HepG2 (cell line): ENCODE measurements around the gene NECAB2. TPM values are rescaled to one million over a fixed set of nuclear protein-coding genes. Genes with fewer than 3 reads are reported as not detected.

Source experiments
- CC2D1A ChIP-seq: sonication (generic); formaldehyde crosslinking; IDR thresholded peaks from 2 replicates; pipeline ENCODE4 v1.8.1; 2023; ENCODE audit warnings: mild to moderate bottlenecking, missing genetic modification reagents
- GATA4 ChIP-seq: sonication (generic); IDR thresholded peaks from 2 replicates; pipeline ENCODE4 v1.6.1; 2016; ENCODE audit warnings: antibody characterized with exemption, low read depth, borderline replicate concordance
- HOXD1 ChIP-seq: sonication (generic); formaldehyde crosslinking; IDR thresholded peaks from 2 replicates; pipeline ENCODE4 v1.5.0; 2020; ENCODE audit warnings: missing genetic modification reagents
- JDP2 ChIP-seq: sonication (generic); formaldehyde crosslinking; IDR thresholded peaks from 2 replicates; pipeline ENCODE4 v1.8.1; 2022; ENCODE audit warnings: missing genetic modification reagents, borderline replicate concordance
- NCOR1 ChIP-seq: fragments of 200-600 bp; sonication (generic); IDR thresholded peaks from 2 replicates; pipeline ENCODE4 v1.7.0; 2017; ENCODE audit warnings: antibody characterized with exemption, low read length, borderline replicate concordance
- SP2 ChIP-seq: sonication (generic); formaldehyde crosslinking; IDR thresholded peaks from 2 replicates; pipeline ENCODE4 v1.5.1; 2020; ENCODE audit warnings: mild to moderate bottlenecking, missing genetic modification reagents
- STAG1 ChIP-seq: sonication (generic); formaldehyde crosslinking; IDR thresholded peaks from 2 replicates; pipeline ENCODE4 v1.4.0; 2020; ENCODE audit warnings: missing genetic modification reagents
- ZNF143 ChIP-seq: sonication (generic); formaldehyde crosslinking; IDR thresholded peaks from 2 replicates; pipeline ENCODE4 v1.4.0; 2020; ENCODE audit warnings: missing genetic modification reagents
- ZNF160 ChIP-seq: sonication (generic); formaldehyde crosslinking; IDR thresholded peaks from 2 replicates; pipeline ENCODE4 v1.8.0; 2022; ENCODE audit warnings: mild to moderate bottlenecking, inconsistent platforms, missing genetic modification reagents
- ZNF446 ChIP-seq: sonication (generic); formaldehyde crosslinking; IDR thresholded peaks from 2 replicates; pipeline ENCODE4 v1.5.0; 2020; ENCODE audit warnings: mild to moderate bottlenecking, missing genetic modification reagents
- ZNF543 ChIP-seq: sonication (generic); formaldehyde crosslinking; IDR thresholded peaks from 2 replicates; pipeline ENCODE4 v1.4.0; 2020; ENCODE audit warnings: mild to moderate bottlenecking, missing genetic modification reagents
- ZNF563 ChIP-seq: sonication (generic); formaldehyde crosslinking; IDR thresholded peaks from 2 replicates; pipeline ENCODE4 v1.8.0; 2022; ENCODE audit warnings: mild to moderate bottlenecking, moderate library complexity, missing genetic modification reagents
- ZNF567 ChIP-seq: sonication (generic); formaldehyde crosslinking; IDR thresholded peaks from 2 replicates; pipeline ENCODE4 v1.8.1; 2023; ENCODE audit warnings: mild to moderate bottlenecking, missing genetic modification reagents, borderline replicate concordance
- ZNF598 ChIP-seq: sonication (generic); formaldehyde crosslinking; IDR thresholded peaks from 2 replicates; pipeline ENCODE4 v1.5.1; 2020; ENCODE audit warnings: mild to moderate bottlenecking, missing genetic modification reagents, borderline replicate concordance
- polyA plus RNA-seq, 8 experiments: library from polyadenylated mRNA; depleted of rRNA in 3 of 8; stranded (reverse) in 7 of 8; unstranded in 1 of 8; fragments of >200 nt; fragmentation: Illumina TruSeq in 4 of 8; extraction: Trizol in 4 of 8; gene quantifications; 2 replicates each; pipeline versions ENCODE4 v1.2.1 to v1.2.3, GENCODE V29; 2011 to 2016; ENCODE audit warnings: low read depth in 4 of 8, missing spikeins in 1 of 8, mixed read lengths in 1 of 8; ENCODE audit not compliant: insufficient read depth in 1 of 8
- total RNA-seq, 5 experiments: library from RNA; depleted of rRNA; stranded (reverse); fragments of >200 nt; fragmentation: Illumina TruSeq; extraction: Trizol; gene quantifications; 2 replicates each; pipeline ENCODE4 v1.2.3, GENCODE V29; 2016; ENCODE audit warnings: low read depth in 1 of 5
- TF ChIP-seq, protein P1 (sequence below): IDR thresholded peaks from 2 replicates; pipeline ENCODE4 v1.6.1; 2016
- TF ChIP-seq, protein P2 (sequence below): sonication (generic); formaldehyde crosslinking; IDR thresholded peaks from 2 replicates; pipeline ENCODE4 v1.5.0; 2020; ENCODE audit warnings: missing genetic modification reagents
- TF ChIP-seq, protein P3 (sequence below): sonication (generic); formaldehyde crosslinking; IDR thresholded peaks from 2 replicates; pipeline ENCODE4 v1.8.0; 2022; ENCODE audit warnings: missing genetic modification reagents, mild to moderate bottlenecking, inconsistent platforms, borderline replicate concordance
- TF ChIP-seq, protein P4 (sequence below): sonication (generic); formaldehyde crosslinking; IDR thresholded peaks from 2 replicates; pipeline ENCODE4 v1.4.0; 2020; ENCODE audit warnings: mild to moderate bottlenecking, missing genetic modification reagents
- TF ChIP-seq, protein P5 (sequence below): sonication (generic); formaldehyde crosslinking; IDR thresholded peaks from 2 replicates; pipeline ENCODE4 v1.5.1; 2020; ENCODE audit warnings: mild to moderate bottlenecking, missing genetic modification reagents, borderline replicate concordance
- TF ChIP-seq, protein P6 (sequence below): IDR thresholded peaks from 2 replicates; pipeline ENCODE4 v1.6.1; 2016; ENCODE audit warnings: missing biosample characterization, missing genetic modification reagents, low read depth

NECAB2 gene
- total and polyA plus RNA-seq, 2 of the 13 experiments (the other 11 are each of a cell fraction or from before 2014, with no cell fraction given) = 0.21 to 0.49 TPM

DNA sequence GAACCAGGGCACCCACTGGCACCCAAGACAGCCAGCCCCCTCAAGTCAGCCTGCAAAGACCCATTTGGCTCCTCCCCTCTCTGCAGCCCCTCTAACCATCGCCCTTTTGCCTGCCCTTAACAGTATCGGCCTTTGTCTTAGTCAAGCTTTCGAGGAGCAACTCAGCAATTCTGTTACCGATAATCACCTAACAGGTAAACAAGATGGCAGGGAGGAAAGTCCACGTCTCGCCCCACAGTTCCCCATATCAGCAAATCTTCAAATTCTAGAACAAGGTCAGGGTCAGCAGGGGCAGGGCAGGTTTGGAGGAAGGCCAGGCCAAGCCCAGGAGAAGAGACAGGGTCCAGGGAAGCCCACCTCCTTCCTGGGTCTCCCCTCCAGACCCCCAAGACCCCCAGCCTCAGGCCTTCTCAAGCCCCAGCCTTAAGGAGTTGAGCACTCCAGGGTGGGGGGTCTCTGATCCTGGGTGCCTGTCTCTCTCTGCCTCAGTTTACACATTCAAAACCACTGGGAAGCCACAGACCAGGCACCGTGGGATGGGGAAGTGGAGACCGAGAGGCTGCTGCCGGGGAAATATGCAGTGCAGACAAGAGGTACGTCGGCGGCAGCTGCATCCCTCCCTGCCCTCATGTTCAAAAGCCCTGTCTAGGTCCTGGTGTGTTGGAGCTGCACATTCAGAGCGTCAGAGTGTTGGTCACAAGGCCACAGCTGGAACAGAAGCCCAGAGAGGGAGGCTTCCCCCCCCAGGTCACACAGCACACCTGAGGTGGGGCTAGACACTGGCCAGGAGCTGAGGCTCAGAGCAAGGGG lies 18.9 kb upstream of the NECAB2 start (continued):
- TF ChIP-seq NCOR1 = peak; percentile 91; the same call in 1 of the 2 replicates
- TF ChIP-seq ZNF543 = no peak
- TF ChIP-seq, protein P1, sequence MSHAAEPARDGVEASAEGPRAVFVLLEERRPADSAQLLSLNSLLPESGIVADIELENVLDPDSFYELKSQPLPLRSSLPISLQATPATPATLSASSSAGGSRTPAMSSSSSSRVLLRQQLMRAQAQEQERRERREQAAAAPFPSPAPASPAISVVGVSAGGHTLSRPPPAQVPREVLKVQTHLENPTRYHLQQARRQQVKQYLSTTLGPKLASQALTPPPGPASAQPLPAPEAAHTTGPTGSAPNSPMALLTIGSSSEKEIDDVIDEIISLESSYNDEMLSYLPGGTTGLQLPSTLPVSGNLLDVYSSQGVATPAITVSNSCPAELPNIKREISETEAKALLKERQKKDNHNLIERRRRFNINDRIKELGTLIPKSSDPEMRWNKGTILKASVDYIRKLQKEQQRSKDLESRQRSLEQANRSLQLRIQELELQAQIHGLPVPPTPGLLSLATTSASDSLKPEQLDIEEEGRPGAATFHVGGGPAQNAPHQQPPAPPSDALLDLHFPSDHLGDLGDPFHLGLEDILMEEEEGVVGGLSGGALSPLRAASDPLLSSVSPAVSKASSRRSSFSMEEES (CRISPR knock-in tag) = peak; percentile 67; the same call in 1 of the 2 replicates
- no peak for TF ChIP-seq STAG1
- TF ChIP-seq, protein P2, sequence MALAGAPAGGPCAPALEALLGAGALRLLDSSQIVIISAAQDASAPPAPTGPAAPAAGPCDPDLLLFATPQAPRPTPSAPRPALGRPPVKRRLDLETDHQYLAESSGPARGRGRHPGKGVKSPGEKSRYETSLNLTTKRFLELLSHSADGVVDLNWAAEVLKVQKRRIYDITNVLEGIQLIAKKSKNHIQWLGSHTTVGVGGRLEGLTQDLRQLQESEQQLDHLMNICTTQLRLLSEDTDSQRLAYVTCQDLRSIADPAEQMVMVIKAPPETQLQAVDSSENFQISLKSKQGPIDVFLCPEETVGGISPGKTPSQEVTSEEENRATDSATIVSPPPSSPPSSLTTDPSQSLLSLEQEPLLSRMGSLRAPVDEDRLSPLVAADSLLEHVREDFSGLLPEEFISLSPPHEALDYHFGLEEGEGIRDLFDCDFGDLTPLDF (CRISPR knock-in tag) = no peak
- no peak for TF ChIP-seq ZNF446 (CRISPR knock-in tag)
- no peak for TF ChIP-seq JDP2 (CRISPR knock-in tag)
- 0 out of 2 replicates have a peak, but pooled peaks have one; percentile 51 for TF ChIP-seq ZNF160 (CRISPR knock-in tag)
- no peak for TF ChIP-seq ZNF598 (CRISPR knock-in tag)
- TF ChIP-seq, protein P3, sequence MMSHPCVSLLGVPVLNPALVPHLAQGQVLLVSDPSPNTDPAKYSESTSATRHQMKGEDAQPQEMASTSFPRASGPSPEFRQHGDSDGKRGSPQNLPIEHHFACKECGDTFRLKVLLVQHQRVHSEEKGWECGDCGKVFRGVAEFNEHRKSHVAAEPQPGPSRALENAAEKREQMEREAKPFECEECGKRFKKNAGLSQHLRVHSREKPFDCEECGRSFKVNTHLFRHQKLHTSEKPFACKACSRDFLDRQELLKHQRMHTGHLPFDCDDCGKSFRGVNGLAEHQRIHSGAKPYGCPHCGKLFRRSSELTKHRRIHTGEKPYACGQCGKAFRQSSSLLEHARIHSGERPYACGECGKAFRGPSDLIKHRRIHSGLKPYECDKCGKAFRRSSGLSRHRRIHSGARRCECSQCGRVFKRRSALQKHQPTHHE (CRISPR knock-in tag) = no peak
- no peak for TF ChIP-seq ZNF143 (CRISPR knock-in tag)
- TF ChIP-seq SP2 (CRISPR knock-in tag) = peak; percentile 53; the same call in 1 of the 2 replicates
- TF ChIP-seq ZNF563 (CRISPR knock-in tag) = 0 out of 2 replicates have a peak, but pooled peaks have one; percentile 28
- TF ChIP-seq ZNF567 (CRISPR knock-in tag) = no peak
- TF ChIP-seq, protein P4, sequence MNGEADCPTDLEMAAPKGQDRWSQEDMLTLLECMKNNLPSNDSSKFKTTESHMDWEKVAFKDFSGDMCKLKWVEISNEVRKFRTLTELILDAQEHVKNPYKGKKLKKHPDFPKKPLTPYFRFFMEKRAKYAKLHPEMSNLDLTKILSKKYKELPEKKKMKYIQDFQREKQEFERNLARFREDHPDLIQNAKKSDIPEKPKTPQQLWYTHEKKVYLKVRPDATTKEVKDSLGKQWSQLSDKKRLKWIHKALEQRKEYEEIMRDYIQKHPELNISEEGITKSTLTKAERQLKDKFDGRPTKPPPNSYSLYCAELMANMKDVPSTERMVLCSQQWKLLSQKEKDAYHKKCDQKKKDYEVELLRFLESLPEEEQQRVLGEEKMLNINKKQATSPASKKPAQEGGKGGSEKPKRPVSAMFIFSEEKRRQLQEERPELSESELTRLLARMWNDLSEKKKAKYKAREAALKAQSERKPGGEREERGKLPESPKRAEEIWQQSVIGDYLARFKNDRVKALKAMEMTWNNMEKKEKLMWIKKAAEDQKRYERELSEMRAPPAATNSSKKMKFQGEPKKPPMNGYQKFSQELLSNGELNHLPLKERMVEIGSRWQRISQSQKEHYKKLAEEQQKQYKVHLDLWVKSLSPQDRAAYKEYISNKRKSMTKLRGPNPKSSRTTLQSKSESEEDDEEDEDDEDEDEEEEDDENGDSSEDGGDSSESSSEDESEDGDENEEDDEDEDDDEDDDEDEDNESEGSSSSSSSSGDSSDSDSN (CRISPR knock-in tag) = 0 out of 2 replicates have a peak, but pooled peaks have one; percentile 24
- TF ChIP-seq CC2D1A (CRISPR knock-in tag) = no peak
- TF ChIP-seq HOXD1 = no peak
- peak; percentile 74; the same call in 1 of the 2 replicates for TF ChIP-seq GATA4
- TF ChIP-seq, protein P5, sequence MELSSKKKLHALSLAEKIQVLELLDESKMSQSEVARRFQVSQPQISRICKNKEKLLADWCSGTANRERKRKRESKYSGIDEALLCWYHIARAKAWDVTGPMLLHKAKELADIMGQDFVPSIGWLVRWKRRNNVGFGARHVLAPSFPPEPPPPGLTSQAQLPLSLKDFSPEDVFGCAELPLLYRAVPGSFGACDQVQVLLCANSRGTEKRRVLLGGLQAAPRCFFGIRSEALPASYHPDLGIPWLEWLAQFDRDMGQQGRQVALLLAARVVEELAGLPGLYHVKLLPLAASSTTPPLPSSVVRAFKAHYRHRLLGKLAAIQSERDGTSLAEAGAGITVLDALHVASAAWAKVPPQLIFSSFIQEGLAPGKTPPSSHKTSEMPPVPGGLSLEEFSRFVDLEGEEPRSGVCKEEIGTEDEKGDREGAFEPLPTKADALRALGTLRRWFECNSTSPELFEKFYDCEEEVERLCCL (CRISPR knock-in tag) = no peak
- TF ChIP-seq, protein P6, sequence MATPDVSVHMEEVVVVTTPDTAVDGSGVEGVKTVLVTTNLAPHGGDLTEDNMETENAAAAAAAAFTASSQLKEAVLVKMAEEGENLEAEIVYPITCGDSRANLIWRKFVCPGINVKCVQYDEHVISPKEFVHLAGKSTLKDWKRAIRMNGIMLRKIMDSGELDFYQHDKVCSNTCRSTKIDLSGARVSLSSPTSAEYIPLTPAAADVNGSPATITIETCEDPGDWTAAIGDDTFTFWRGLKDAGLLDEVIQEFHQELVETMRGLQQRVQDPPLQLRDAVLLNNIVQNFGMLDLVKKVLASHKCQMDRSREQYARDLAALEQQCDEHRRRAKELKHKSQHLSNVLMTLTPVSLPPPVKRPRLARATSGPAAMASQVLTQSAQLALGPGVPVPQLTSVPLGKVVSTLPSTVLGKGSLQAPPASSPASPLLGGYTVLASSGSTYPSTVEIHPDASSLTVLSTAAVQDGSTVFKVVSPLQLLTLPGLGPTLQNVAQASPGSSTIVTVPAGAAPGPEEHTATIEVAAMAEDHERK (CRISPR knock-in tag) = no peak
